Measurements from ENCODE around the gene TRPV6. TPM values are rescaled to one million over a fixed set of nuclear protein-coding genes. Genes with fewer than 3 reads are reported as not detected.

Gene TRPV6
- total and polyA plus RNA-seq, 2 experiments from 2014 or later = 3.5 to 3.7 TPM

DNA sequence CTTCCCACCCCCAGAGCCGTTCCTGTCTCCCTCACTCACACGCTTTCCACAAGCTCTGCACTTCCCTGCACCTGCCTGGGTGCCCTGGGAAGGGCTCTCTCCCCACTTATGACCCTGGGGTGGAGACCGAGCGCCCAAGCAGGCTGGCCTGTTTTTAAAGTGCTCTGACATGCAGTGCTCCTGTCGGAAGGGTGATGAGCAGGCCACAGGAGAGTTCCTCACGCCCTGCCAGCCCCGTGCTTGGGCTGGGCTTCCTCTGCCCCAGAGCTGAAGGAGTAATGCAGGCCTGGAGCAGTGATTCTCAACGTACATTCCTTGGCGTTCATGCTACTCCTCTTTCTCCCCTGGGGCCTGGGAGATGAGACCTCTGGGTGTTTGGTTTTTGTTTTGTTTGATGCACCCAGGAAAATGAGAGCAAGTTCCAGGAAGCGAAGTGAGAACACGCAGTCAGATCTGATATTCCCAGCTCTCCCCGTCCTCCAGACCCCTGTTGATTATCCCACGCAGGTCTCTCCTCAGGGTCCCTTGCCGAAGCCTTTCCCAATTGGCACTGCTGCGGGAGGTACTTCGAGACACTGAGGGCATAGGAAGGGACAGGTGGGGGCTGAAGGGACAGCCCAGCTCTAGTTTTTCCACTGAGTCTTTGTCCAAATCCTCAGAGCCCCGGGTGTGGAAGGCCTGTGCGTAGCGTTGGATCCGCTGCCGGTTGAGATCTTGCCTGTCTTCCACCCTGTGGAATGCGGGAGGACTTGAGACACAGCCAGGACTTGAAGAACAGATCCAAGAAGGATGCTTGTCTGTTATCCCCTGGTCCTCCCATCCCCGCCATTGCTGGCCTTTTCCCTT is 14.1 kb downstream of the TRPV6 start:
- no peak for DNase-seq (ENCODE audit: low spot score)
- Histone ChIP-seq H3K4me2 (no peak overlapping the region), H2AFZ (no peak overlapping the region), H3K27me3 (no peaks in the 10 kb centered on the region), H4K20me1 (ENCODE audit: insufficient read depth, poor library complexity, severe bottlenecking) (no peaks in the 10 kb centered on the region), H3K9me3 (ENCODE audit: low read depth) (no peaks in the 10 kb centered on the region), H3K9me2 (replicated peaks; ENCODE audit: insufficient read depth) (no peaks in the 10 kb centered on the region), H3K36me3 (replicated peaks; ENCODE audit: insufficient read depth, low read depth) (no peaks in the 10 kb centered on the region), H3K27ac (no peak overlapping the region), H3K79me2 (no peaks in the 10 kb centered on the region), H3K4me3 (no peak overlapping the region), H3K4me1 (ENCODE audit: insufficient read depth) (no peaks in the 10 kb centered on the region)
- 93% methylated on average over 23 of the region's 23 CpGs for WGBS (ENCODE audit: low lambda C conversion rate, missing lambda C conversion rate)
- TF ChIP-seq EZH2 (IDR thresholded peaks at IDR 0.05; ENCODE audit: borderline replicate concordance) (no peak), CTCF (IDR thresholded peaks at IDR 0.05; ENCODE audit: poor library complexity) (no peak)

GRCh38 chr7:142870566-142871259 is 14.8 kb downstream of the TRPV6 start:
- H3K4me1 ChIP-seq (ENCODE audit: insufficient read depth) = no peaks in the 10 kb centered on the region
- H3K79me2 ChIP-seq = no peaks in the 10 kb centered on the region
- H3K27ac ChIP-seq = no peak overlapping the region
- no peak for DNase-seq (ENCODE audit: low spot score)
- no peak overlapping the region for H3K4me3 ChIP-seq
- WGBS (ENCODE audit: low lambda C conversion rate, missing lambda C conversion rate) = 96% methylated on average over 11 of the region's 14 CpGs
- no peaks in the 10 kb centered on the region for H3K9me2 ChIP-seq (replicated peaks; ENCODE audit: insufficient read depth)
- no peak for TF ChIP-seq EZH2 (IDR thresholded peaks at IDR 0.05; ENCODE audit: borderline replicate concordance)
- TF ChIP-seq EZH2phosphoT487 (IDR thresholded peaks at IDR 0.05; ENCODE audit: low read depth, severe bottlenecking, unreplicated experiment) = no peak
- TF ChIP-seq CTCF (IDR thresholded peaks at IDR 0.05; ENCODE audit: poor library complexity) = no peak
- no peak overlapping the region for H3K4me2 ChIP-seq
- H3K27me3 ChIP-seq = no peaks in the 10 kb centered on the region
- H3K9me3 ChIP-seq (ENCODE audit: low read depth) = no peaks in the 10 kb centered on the region
- H4K20me1 ChIP-seq (ENCODE audit: insufficient read depth, poor library complexity, severe bottlenecking) = no peaks in the 10 kb centered on the region
- H3K36me3 ChIP-seq (replicated peaks; ENCODE audit: insufficient read depth, low read depth) = no peaks in the 10 kb centered on the region
- H2AFZ ChIP-seq = no peak overlapping the region

GRCh38 chr7:142870147-142870559 is 15.4 kb downstream of the TRPV6 start:
- no peaks in the 10 kb centered on the region for H3K9me2 ChIP-seq (replicated peaks; ENCODE audit: insufficient read depth)
- no peak overlapping the region for H3K27ac ChIP-seq
- H2AFZ ChIP-seq = no peak overlapping the region
- 86% methylated on average over 8 of the region's 8 CpGs for WGBS (ENCODE audit: low lambda C conversion rate, missing lambda C conversion rate)
- no peaks in the 10 kb centered on the region for H3K79me2 ChIP-seq
- H3K4me1 ChIP-seq (ENCODE audit: insufficient read depth) = no peaks in the 10 kb centered on the region
- no peak for DNase-seq (ENCODE audit: low spot score)
- H3K27me3 ChIP-seq = no peaks in the 10 kb centered on the region
- no peaks in the 10 kb centered on the region for H3K36me3 ChIP-seq (replicated peaks; ENCODE audit: insufficient read depth, low read depth)
- no peak overlapping the region for H3K4me2 ChIP-seq
- H3K4me3 ChIP-seq = no peak overlapping the region
- TF ChIP-seq EZH2phosphoT487 (IDR thresholded peaks at IDR 0.05; ENCODE audit: low read depth, severe bottlenecking, unreplicated experiment) = no peak
- no peak for TF ChIP-seq EZH2 (IDR thresholded peaks at IDR 0.05; ENCODE audit: borderline replicate concordance)
- no peak for TF ChIP-seq CTCF (IDR thresholded peaks at IDR 0.05; ENCODE audit: poor library complexity)
- H4K20me1 ChIP-seq (ENCODE audit: insufficient read depth, poor library complexity, severe bottlenecking) = no peaks in the 10 kb centered on the region
- no peaks in the 10 kb centered on the region for H3K9me3 ChIP-seq (ENCODE audit: low read depth)
